Esophagus muscularis mucosa (tissue), 4 donors: ENCODE measurements around the gene HIRA. TPM values are rescaled to one million over a fixed set of nuclear protein-coding genes. Genes with fewer than 3 reads are reported as not detected.

ENCODE experiments used
- DNase-seq: peaks from one replicate; pipeline ENCODE4 v3.0.0-alpha.2; 2017; ENCODE audit errors: extremely low spot score
- H3K27ac ChIP-seq, 4 donors: fragments of 200-600 bp; sonication (generic); replicated peaks in 1 of 4; 1 replicate in 3 of 4; 2 replicates in 1 of 4; pipeline ENCODE4 v1.5.1; 2016 to 2019; ENCODE audit warnings: mild to moderate bottlenecking in 1 of 4
- H3K27me3 ChIP-seq, 4 donors: fragments of 200-600 bp; sonication (generic); one replicate each; pipeline versions ENCODE4 v1.5.1 to v1.6.0; 2016 to 2019
- H3K36me3 ChIP-seq, 4 donors: fragments of 200-600 bp; sonication (generic); one replicate each; pipeline ENCODE4 v1.5.1; 2016 to 2019
- H3K4me1 ChIP-seq, 4 donors: fragments of 200-600 bp; sonication (generic); one replicate each; pipeline ENCODE4 v1.5.1; 2016 to 2019
- H3K4me3 ChIP-seq, 4 donors: fragments of 200-600 bp; sonication (generic); 1 replicate in 2 of 4; 2 replicates in 2 of 4; pipeline ENCODE4 v1.5.1; 2016 to 2019; ENCODE audit warnings: mild to moderate bottlenecking in 4 of 4, moderate library complexity in 1 of 4
- H3K9me3 ChIP-seq, 4 donors: fragments of 200-600 bp; sonication (generic); 1 replicate in 3 of 4; 2 replicates in 1 of 4; pipeline ENCODE4 v1.5.1; 2016 to 2019
- CTCF ChIP-seq, 3 experiments: fragments of 200-600 bp in 2 of 3; fragments of 450-650 bp in 1 of 3; sonication (generic) in 2 of 3; IDR thresholded peaks; one replicate each; pipeline ENCODE4 v1.5.1; 2017 to 2019; ENCODE audit warnings: antibody characterized with exemption in 3 of 3, mild to moderate bottlenecking in 2 of 3, moderate library complexity in 1 of 3
- EP300 ChIP-seq: sonication (generic); formaldehyde crosslinking; IDR thresholded peaks from one replicate; pipeline ENCODE4 v1.6.1; 2017; ENCODE audit warnings: antibody characterized with exemption
- POLR2A ChIP-seq: fragments of 450-650 bp; IDR thresholded peaks from one replicate; pipeline ENCODE4 v1.6.1; 2017; ENCODE audit warnings: antibody characterized with exemption, moderate library complexity, mild to moderate bottlenecking, low read depth
- POLR2AphosphoS5 ChIP-seq, 2 donors: sonication (generic); formaldehyde crosslinking; IDR thresholded peaks; one replicate each; pipeline ENCODE4 v1.6.1; 2017; ENCODE audit warnings: antibody characterized with exemption in 2 of 2
- WGBS: methylation state at CpG from one replicate; pipeline ENCODE4 v1.1.5; 2018; 5-methylcytosine and 5-hydroxymethylcytosine counted together
- intact Hi-C: fragments of 100-400 bp; cut with DNase I; formaldehyde crosslinking; loops from one replicate; pipeline ENCODE4 v1.15.1; 2023
- total RNA-seq, 4 donors: library from RNA; depleted of rRNA; stranded (reverse); fragments of >200 nt; gene quantifications; one replicate each; pipeline versions ENCODE4 v1.1.0 to v1.2.1, GENCODE V29; 2016

HIRA gene
- total RNA-seq, 4 donors from 2014 or later, result 22.0 to 31.6 (median 26.5) TPM

GRCh38 chr22:19355413-19356157 is 75.9 kb downstream of the HIRA start:
- 84% methylated on average over 7 of the region's 7 CpGs for WGBS
- H3K4me1 ChIP-seq, result no peaks in the 10 kb centered on the region
- H3K27me3 ChIP-seq, result no peaks in the 10 kb centered on the region
- DNase-seq, result peak; percentile 86
- TF ChIP-seq POLR2A, result no peak
- no peak overlapping the region for H3K27ac ChIP-seq
- intact Hi-C loops, result no loop called here
- no peaks in the 10 kb centered on the region for H3K9me3 ChIP-seq
- H3K36me3 ChIP-seq, result peaks cover 55 to 100% (median 99%) of the 10 kb centered on the region in 4 donors
- no peak overlapping the region for H3K4me3 ChIP-seq

- no peak for DNase-seq
- H3K27me3 ChIP-seq, result no peaks in the 10 kb centered on the region
- intact Hi-C loops, result no loop called here
- WGBS, result 97% methylated on average over 4 of the region's 5 CpGs
- TF ChIP-seq EP300 (no peak), POLR2AphosphoS5 (IDR thresholded peaks at IDR 0.05) (no peak), CTCF (IDR thresholded peaks at IDR 0.05) (no peak), POLR2A (no peak)
- H3K27ac ChIP-seq, result no peak overlapping the region
- no peaks in the 10 kb centered on the region for H3K9me3 ChIP-seq
- peaks cover 48 to 100% (median 97%) of the 10 kb centered on the region in 4 donors for H3K36me3 ChIP-seq
- no peak overlapping the region for H3K4me3 ChIP-seq
- H3K4me1 ChIP-seq, result no peaks in the 10 kb centered on the region
Observed at GRCh38 chr22:19354201-19354600, 77.3 kb downstream of the HIRA start.

- Histone ChIP-seq H3K27me3 (no peaks in the 10 kb centered on the region), H3K4me3 (no peak overlapping the region), H3K9me3 (no peaks in the 10 kb centered on the region), H3K36me3 (peaks cover 43 to 100% (median 96%) of the 10 kb centered on the region in 4 donors), H3K4me1 (no peaks in the 10 kb centered on the region), H3K27ac (no peak overlapping the region)
- intact Hi-C loops, result no loop called here
- DNase-seq, result peak; percentile 70
- WGBS, result 95% methylated on average over 14 of the region's 18 CpGs
- TF ChIP-seq POLR2A, result no peak
- no peak for TF ChIP-seq EP300
- no peak for TF ChIP-seq POLR2AphosphoS5 (IDR thresholded peaks at IDR 0.05)
- no peak for TF ChIP-seq CTCF (IDR thresholded peaks at IDR 0.05)
Observed at GRCh38 chr22:19353363-19354131, 78.0 kb downstream of the HIRA start.

GRCh38 chr22:19352766-19353165 is 78.8 kb downstream of the HIRA start:
- DNase-seq, result peak; percentile 68
- H3K27me3 ChIP-seq, result no peaks in the 10 kb centered on the region
- H3K4me3 ChIP-seq, result no peak overlapping the region
- peaks cover 46 to 100% (median 95%) of the 10 kb centered on the region in 4 donors for H3K36me3 ChIP-seq
- TF ChIP-seq POLR2AphosphoS5 (IDR thresholded peaks at IDR 0.05), result no peak
- TF ChIP-seq POLR2A, result no peak
- TF ChIP-seq EP300, result no peak
- TF ChIP-seq CTCF (IDR thresholded peaks at IDR 0.05), result no peak
- H3K4me1 ChIP-seq, result no peaks in the 10 kb centered on the region
- intact Hi-C loops, result no loop called here
- H3K27ac ChIP-seq, result no peak overlapping the region
- 95% methylated on average over 4 of the region's 4 CpGs for WGBS
- H3K9me3 ChIP-seq, result no peaks in the 10 kb centered on the region

GRCh38 chr22:19352217-19352616 is 79.3 kb downstream of the HIRA start:
- H3K27ac ChIP-seq, result no peak overlapping the region
- peak; percentile 79 for DNase-seq
- no peaks in the 10 kb centered on the region for H3K4me1 ChIP-seq
- 90% methylated on average over 6 of the region's 6 CpGs for WGBS
- no peak for TF ChIP-seq EP300
- no peak for TF ChIP-seq POLR2A
- TF ChIP-seq CTCF (IDR thresholded peaks at IDR 0.05), result no peak
- TF ChIP-seq POLR2AphosphoS5 (IDR thresholded peaks at IDR 0.05), result no peak
- H3K9me3 ChIP-seq, result no peaks in the 10 kb centered on the region
- no peak overlapping the region for H3K4me3 ChIP-seq
- H3K36me3 ChIP-seq, result peaks cover 49 to 100% (median 95%) of the 10 kb centered on the region in 4 donors
- intact Hi-C loops, result no loop called here
- H3K27me3 ChIP-seq, result no peaks in the 10 kb centered on the region
